Umbilical cord (tissue), 1 donor: ENCODE results near the gene C19orf81. TPM values are rescaled to one million over a fixed set of nuclear protein-coding genes. Genes with fewer than 3 reads are reported as not detected.

Experiments
- total RNA-seq: library from RNA; depleted of rRNA; stranded (reverse); fragments of >200 nt; gene quantifications from one replicate; pipeline ENCODE4 v1.2.3, GENCODE V29; 2014; ENCODE audit warnings: low replicate concordance; ENCODE audit not compliant: insufficient read depth

Gene C19orf81
- total RNA-seq, 1 donor from 2014 or later: not detected

Other genes starting within 250 kb of the C19orf81 start
- gene SPIB, start 230.5 kb upstream of the C19orf81 start, total RNA-seq: 0.72 TPM
- gene MYBPC2, start 216.6 kb upstream of the C19orf81 start, total RNA-seq: not detected
- gene EMC10, start 172.9 kb upstream of the C19orf81 start, total RNA-seq: 37.1 TPM
- not detected for gene GARIN5A, start 172.6 kb upstream of the C19orf81 start, total RNA-seq
- 20.5 TPM for gene JOSD2, start 138.3 kb upstream of the C19orf81 start, total RNA-seq
- not detected for gene ASPDH, start 135.5 kb upstream of the C19orf81 start, total RNA-seq
- gene LRRC4B, start 81.0 kb upstream of the C19orf81 start, total RNA-seq: 35.9 TPM
- 0.48 TPM for gene SYT3, start 9.6 kb upstream of the C19orf81 start, total RNA-seq
- 0.72 TPM for gene SHANK1, start 70.4 kb downstream of the C19orf81 start, total RNA-seq
- gene CLEC11A, start 73.9 kb downstream of the C19orf81 start, total RNA-seq: 65.5 TPM
- gene GPR32, start 121.0 kb downstream of the C19orf81 start, total RNA-seq: not detected
- gene ACP4, start 141.0 kb downstream of the C19orf81 start, total RNA-seq: not detected
- not detected for gene KLK1, start 174.3 kb downstream of the C19orf81 start, total RNA-seq
- gene KLK15, start 184.1 kb downstream of the C19orf81 start, total RNA-seq: 1.2 TPM
- gene KLK3, start 205.5 kb downstream of the C19orf81 start, total RNA-seq: 0.48 TPM
- 9.6 TPM for gene KLK2, start 224.0 kb downstream of the C19orf81 start, total RNA-seq